Adrenal gland (tissue), 12 donors: Measurements from ENCODE around the gene ANXA9. TPM values are rescaled to one million over a fixed set of nuclear protein-coding genes. Genes with fewer than 3 reads are reported as not detected.

Experiments used
- DNase-seq, 7 donors: peaks; one replicate each; pipeline ENCODE4 v3.0.0-alpha.2; 2019 to 2020
- H3K27ac ChIP-seq, 5 donors: fragments of 200-600 bp; sonication (generic) in 4 of 5; 1 replicate in 3 of 5; 2 replicates in 2 of 5; pipeline versions ENCODE4 v1.5.1 to v1.8.0; 2016 to 2020; ENCODE audit warnings: mild to moderate bottlenecking in 1 of 5
- H3K27me3 ChIP-seq: fragments of 200-600 bp; 2 replicates; pipeline ENCODE4 v1.8.0; 2021
- H3K36me3 ChIP-seq, 2 donors: fragments of 200-600 bp; replicated peaks in 1 of 2; 1 replicate in 1 of 2; 2 replicates in 1 of 2; pipeline versions ENCODE4 v1.5.1 to v1.8.0; 2018 to 2022
- H3K4me1 ChIP-seq, 2 donors: fragments of 200-600 bp; replicated peaks in 1 of 2; 1 replicate in 1 of 2; 2 replicates in 1 of 2; pipeline versions ENCODE4 v1.5.1 to v1.8.0; 2018 to 2021
- H3K4me3 ChIP-seq, 4 donors: fragments of 200-600 bp; sonication (generic) in 3 of 4; one replicate each; pipeline ENCODE4 v1.5.1; 2016 to 2018
- H3K9me3 ChIP-seq, 3 donors: fragments of 200-600 bp; sonication (generic) in 1 of 3; replicated peaks in 1 of 3; 1 replicate in 2 of 3; 2 replicates in 1 of 3; pipeline versions ENCODE4 v1.5.1 to v1.8.0; 2016 to 2021
- POLR2A ChIP-seq, 2 donors: fragments of 450-650 bp; IDR thresholded peaks; one replicate each; pipeline ENCODE4 v1.6.1; 2017; ENCODE audit warnings: antibody characterized with exemption in 2 of 2, mild to moderate bottlenecking in 2 of 2, moderate library complexity in 1 of 2
- WGBS, 4 donors: extraction: QIAGEN DNeasy Blood & Tissue Kit in 2 of 4; methylation state at CpG; one replicate each; pipeline versions ENCODE4 v1.1.5 to v1.1.7; 2013 to 2017; 5-methylcytosine and 5-hydroxymethylcytosine counted together
- intact Hi-C, 2 donors: fragments of 100-400 bp; cut with DNase I; formaldehyde crosslinking; loops; one replicate each; pipeline versions ENCODE4 v1.14.1 to v1.15.0; 2022 to 2023
- polyA plus RNA-seq, 3 donors: library from polyadenylated mRNA; stranded (reverse); fragments of 200-250 nt in 2 of 3; fragments of 350-450 nt in 1 of 3; fragmentation: Illumina TruSeq in 1 of 3; extraction: RNeasy Lipid Tissue Mini Kit (QIAGEN cat#74804) in 1 of 3; gene quantifications; one replicate each; pipeline ENCODE4 v1.2.3, GENCODE V29; 2013 to 2014
- total RNA-seq, 9 donors: library from RNA; depleted of rRNA in 4 of 9; stranded (reverse); fragments of >200 nt in 4 of 9; fragments of 120-200 nt in 1 of 9; fragmentation: NEBNext Ultra II Directional in 1 of 9; extraction: Animal tissue kit (Norgen Biotek cat#: 25700) in 1 of 9; gene quantifications; one replicate each; pipeline versions ENCODE4 v1.1.0 to v1.2.4, GENCODE V29; 2013 to 2023
- TF ChIP-seq, protein P1 (sequence below), 6 experiments: fragments of 450-650 bp in 4 of 6; fragments of 200-600 bp in 2 of 6; sonication (generic) in 1 of 6; IDR thresholded peaks; 1 replicate in 5 of 6; 2 replicates in 1 of 6; pipeline versions ENCODE4 v1.5.1 to v1.8.0; 2016 to 2021; ENCODE audit warnings: antibody characterized with exemption in 6 of 6, mild to moderate bottlenecking in 2 of 6, moderate library complexity in 1 of 6
- donor health status: healthy with polysubstance abuse.
- donor health status: Bipolar disorder and iron deficiency.
- donor health status: DM: yes; HTN: yes; CAD: no.
- donor health status: DM: no; HTN: no; CAD: no.
- donor health status: DM: no; HTN: no; CAD: no.
- donor health status: DM: yes; HTN: yes; CAD: no.

The ANXA9 gene
- total and polyA plus RNA-seq, 12 donors = 0.18 to 3.2 (median 0.45) TPM

DNA sequence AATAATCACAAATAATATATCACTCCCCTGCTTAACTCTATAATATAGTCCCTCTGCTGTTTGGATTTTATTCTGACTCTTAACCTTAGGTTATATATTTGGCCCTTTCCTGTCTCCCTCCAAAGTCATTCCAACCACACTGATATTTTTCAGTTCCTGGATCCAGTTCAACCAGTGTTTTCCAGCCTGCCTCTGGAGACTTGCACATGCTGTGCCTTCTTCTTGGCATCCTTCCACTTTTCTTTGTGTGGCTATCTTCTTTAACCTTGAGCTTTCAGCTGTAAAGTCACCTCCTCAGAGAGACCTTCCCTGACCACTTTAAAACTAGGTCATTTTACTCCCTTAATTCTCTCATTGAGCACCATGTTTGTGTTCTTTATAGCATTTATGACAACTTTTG is 26.8 kb upstream of the ANXA9 start:
- no peaks in the 10 kb centered on the region for H3K9me3 ChIP-seq
- no peak overlapping the region for H3K4me3 ChIP-seq
- H3K27me3 ChIP-seq = no peaks in the 10 kb centered on the region
- intact Hi-C loops = no loop called here
- H3K4me1 ChIP-seq = peaks cover 0 to 9% of the 10 kb centered on the region in 2 donors
- H3K36me3 ChIP-seq = peaks cover 0 to 80% of the 10 kb centered on the region in 2 donors
- TF ChIP-seq POLR2A (IDR thresholded peaks at IDR 0.05) = no peak
- TF ChIP-seq, protein P1, sequence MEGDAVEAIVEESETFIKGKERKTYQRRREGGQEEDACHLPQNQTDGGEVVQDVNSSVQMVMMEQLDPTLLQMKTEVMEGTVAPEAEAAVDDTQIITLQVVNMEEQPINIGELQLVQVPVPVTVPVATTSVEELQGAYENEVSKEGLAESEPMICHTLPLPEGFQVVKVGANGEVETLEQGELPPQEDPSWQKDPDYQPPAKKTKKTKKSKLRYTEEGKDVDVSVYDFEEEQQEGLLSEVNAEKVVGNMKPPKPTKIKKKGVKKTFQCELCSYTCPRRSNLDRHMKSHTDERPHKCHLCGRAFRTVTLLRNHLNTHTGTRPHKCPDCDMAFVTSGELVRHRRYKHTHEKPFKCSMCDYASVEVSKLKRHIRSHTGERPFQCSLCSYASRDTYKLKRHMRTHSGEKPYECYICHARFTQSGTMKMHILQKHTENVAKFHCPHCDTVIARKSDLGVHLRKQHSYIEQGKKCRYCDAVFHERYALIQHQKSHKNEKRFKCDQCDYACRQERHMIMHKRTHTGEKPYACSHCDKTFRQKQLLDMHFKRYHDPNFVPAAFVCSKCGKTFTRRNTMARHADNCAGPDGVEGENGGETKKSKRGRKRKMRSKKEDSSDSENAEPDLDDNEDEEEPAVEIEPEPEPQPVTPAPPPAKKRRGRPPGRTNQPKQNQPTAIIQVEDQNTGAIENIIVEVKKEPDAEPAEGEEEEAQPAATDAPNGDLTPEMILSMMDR (IDR thresholded peaks at IDR 0.05) = no peak
- DNase-seq = peak in 2 of 7 donors; percentile 32 to 35
- peak overlapping the region in 2 of 5 donors; percentile 1 to 38 for H3K27ac ChIP-seq

DNA sequence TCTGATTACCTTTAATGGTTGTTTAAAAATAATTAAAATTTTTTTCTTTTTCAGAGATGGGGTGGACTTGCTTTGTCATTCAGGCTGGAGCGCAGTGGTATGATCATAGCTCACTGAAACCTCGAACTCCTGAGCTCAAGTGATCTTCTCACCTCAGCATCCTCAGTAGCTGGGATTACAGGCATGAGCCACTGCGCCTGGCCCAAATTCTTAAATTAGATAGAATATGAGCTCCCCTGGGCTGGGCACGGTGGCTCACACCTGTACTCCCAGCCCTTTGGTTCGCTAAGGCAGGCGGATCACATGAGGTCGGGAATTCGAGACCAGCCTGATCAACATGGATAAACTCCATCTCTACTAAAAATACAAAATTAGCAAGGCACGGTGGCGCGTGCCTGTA is 24.4 kb upstream of the ANXA9 start:
- intact Hi-C loops = no loop called here
- peak in 1 of 7 donors; percentile 45 for DNase-seq
- peaks cover 0 to 9% of the 10 kb centered on the region in 2 donors for H3K4me1 ChIP-seq
- H3K9me3 ChIP-seq = no peaks in the 10 kb centered on the region
- no peak overlapping the region for H3K4me3 ChIP-seq
- no peaks in the 10 kb centered on the region for H3K27me3 ChIP-seq
- H3K36me3 ChIP-seq = peaks cover 0 to 79% of the 10 kb centered on the region in 2 donors
- H3K27ac ChIP-seq = no peak overlapping the region
- WGBS, 4 donors = 94 to 98% (median 96%) methylated on average over 11 of the region's 11 CpGs
- TF ChIP-seq POLR2A (IDR thresholded peaks at IDR 0.05) = no peak
- TF ChIP-seq, protein P1 (IDR thresholded peaks at IDR 0.05) = no peak

DNA sequence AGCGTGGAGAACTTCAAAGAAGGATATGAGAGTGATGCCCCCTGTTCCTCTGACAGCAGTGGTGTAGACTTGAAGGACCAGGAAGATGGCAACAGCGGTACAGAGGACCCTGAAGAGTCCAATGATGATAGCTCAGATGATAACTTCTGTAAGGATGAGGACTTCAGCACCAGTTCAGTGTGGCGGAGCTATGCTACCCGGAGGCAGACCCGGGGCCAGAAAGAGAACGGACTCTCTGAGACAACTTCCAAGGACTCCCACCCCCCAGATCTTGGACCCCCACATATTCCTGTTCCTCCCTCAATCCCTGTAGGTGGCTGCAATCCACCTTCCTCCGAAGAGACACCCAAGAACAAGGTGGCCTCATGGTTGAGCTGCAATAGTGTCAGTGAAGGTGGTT is 21.4 kb upstream of the ANXA9 start:
- peak in 1 of 7 donors; percentile 42 for DNase-seq
- no peak overlapping the region for H3K27ac ChIP-seq
- H3K36me3 ChIP-seq = peaks cover 0 to 85% of the 10 kb centered on the region in 2 donors
- H3K4me1 ChIP-seq = peaks cover 0 to 1% of the 10 kb centered on the region in 2 donors
- 95 to 99% (median 97%) methylated on average over 7 of the region's 7 CpGs for WGBS, 4 donors
- H3K9me3 ChIP-seq = no peaks in the 10 kb centered on the region
- no peaks in the 10 kb centered on the region for H3K27me3 ChIP-seq
- intact Hi-C loops = no loop called here
- H3K4me3 ChIP-seq = no peak overlapping the region
- TF ChIP-seq POLR2A (IDR thresholded peaks at IDR 0.05) = no peak
- TF ChIP-seq, protein P1 (IDR thresholded peaks at IDR 0.05) = no peak

DNA sequence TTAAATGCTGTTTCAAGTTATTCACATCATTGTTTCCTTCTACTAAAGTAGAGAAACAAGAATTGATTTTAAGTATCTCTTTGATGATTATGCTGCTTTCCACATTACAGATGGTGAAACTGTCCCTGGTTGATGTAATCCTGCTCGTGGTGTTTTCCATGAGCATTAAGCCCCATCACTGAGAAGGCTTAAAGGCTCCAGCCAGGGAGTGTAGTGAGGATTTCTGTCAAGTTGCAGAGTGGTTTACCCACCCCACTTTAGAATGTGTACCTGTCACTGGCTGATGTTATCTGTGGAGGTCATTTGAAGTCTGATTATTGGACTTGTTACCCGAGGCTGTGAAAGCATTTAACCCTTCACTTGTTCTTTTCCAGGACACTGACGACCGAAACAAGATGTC is 20.3 kb upstream of the ANXA9 start:
- Histone ChIP-seq H3K27ac (peak overlapping the region in 2 of 5 donors; percentile 32 to 56), H3K36me3 (peaks cover 0 to 94% of the 10 kb centered on the region in 2 donors), H3K9me3 (no peaks in the 10 kb centered on the region), H3K27me3 (no peaks in the 10 kb centered on the region), H3K4me1 (no peaks in the 10 kb centered on the region), H3K4me3 (no peak overlapping the region)
- peak in 1 of 7 donors; percentile 39 for DNase-seq
- WGBS, 4 donors = 48 to 68% (median 56%) methylated on average over 4 of the region's 4 CpGs
- intact Hi-C loops = no loop called here
- TF ChIP-seq, protein P1 (IDR thresholded peaks at IDR 0.05) = no peak
- TF ChIP-seq POLR2A (IDR thresholded peaks at IDR 0.05) = no peak
